Natural killer cell (primary cell): ENCODE data around the gene SHROOM2. TPM values are rescaled to one million over a fixed set of nuclear protein-coding genes. Genes with fewer than 3 reads are reported as not detected.

ENCODE experiments used
- ATAC-seq, 3 donors: fragments of 150-1000 bp in 2 of 3; fragments of 200-7000 bp in 1 of 3; cut with Tn5 transposase; 1 replicate in 1 of 3; 2 replicates in 2 of 3; pipeline ENCODE4 v1.10.0; 2021; ENCODE audit warnings: mild to moderate bottlenecking in 2 of 3, moderate library complexity in 2 of 3
- DNase-seq, 2 donors: peaks; one replicate each; pipeline versions ENCODE4 v3.0.0 to v3.0.0-alpha.2; 2013 to 2021; ENCODE audit warnings: mixed read lengths in 1 of 2
- H3K27ac ChIP-seq: one replicate; pipeline ENCODE4 v1.5.1; 2013; ENCODE audit warnings: mild to moderate bottlenecking, low read length
- H3K27me3 ChIP-seq: one replicate; pipeline ENCODE4 v1.6.1; 2013; ENCODE audit warnings: low read length; ENCODE audit not compliant: control insufficient read depth, insufficient read depth
- H3K36me3 ChIP-seq: one replicate; pipeline ENCODE4 v1.6.1; 2013; ENCODE audit warnings: low read length; ENCODE audit not compliant: control insufficient read depth, insufficient read depth
- H3K4me1 ChIP-seq: one replicate; pipeline ENCODE4 v1.6.1; 2013; ENCODE audit warnings: low read length; ENCODE audit not compliant: control insufficient read depth, insufficient read depth
- H3K4me3 ChIP-seq: one replicate; pipeline ENCODE4 v1.5.1; 2013; ENCODE audit warnings: low read length
- H3K9me3 ChIP-seq: one replicate; pipeline ENCODE4 v1.6.1; 2013; ENCODE audit warnings: low read length; ENCODE audit not compliant: control insufficient read depth, insufficient read depth
- H3K27ac Mint-ChIP-seq, 2 donors: one replicate each; pipeline ENCODE4 v1.8.0; 2022; ENCODE audit warnings: mild to moderate bottlenecking in 2 of 2, mixed read lengths in 2 of 2, moderate library complexity in 1 of 2
- H3K27me3 Mint-ChIP-seq, 2 donors: one replicate each; pipeline ENCODE4 v1.8.0; 2022; ENCODE audit warnings: low read depth in 2 of 2, mixed read lengths in 2 of 2
- H3K36me3 Mint-ChIP-seq: one replicate; pipeline ENCODE4 v1.8.0; 2022; ENCODE audit warnings: mixed read lengths
- H3K4me1 Mint-ChIP-seq, 2 donors: one replicate each; pipeline ENCODE4 v1.8.0; 2022; ENCODE audit warnings: mixed read lengths in 2 of 2
- H3K4me3 Mint-ChIP-seq: one replicate; pipeline ENCODE4 v1.8.0; 2022; ENCODE audit warnings: mild to moderate bottlenecking, moderate library complexity, mixed read lengths
- H3K9me3 Mint-ChIP-seq, 2 donors: one replicate each; pipeline ENCODE4 v1.8.0; 2022; ENCODE audit warnings: mixed read lengths in 2 of 2
- CTCF ChIP-seq: fragments of 200-600 bp; IDR thresholded peaks from one replicate; pipeline ENCODE4 v1.8.0; 2022; ENCODE audit warnings: antibody characterized with exemption
- WGBS: methylation state at CpG from one replicate; pipeline ENCODE4 v1.1.7; 2013; ENCODE audit warnings: missing lambda C conversion rate; ENCODE audit not compliant: insufficient coverage; 5-methylcytosine and 5-hydroxymethylcytosine counted together
- intact Hi-C: fragments of 100-400 bp; cut with micrococcal nuclease; formaldehyde crosslinking; loops from one replicate; pipeline ENCODE4 v1.14.2; 2022
- total RNA-seq, 4 donors: library from RNA; stranded (reverse); fragments of 120-200 nt in 1 of 4; gene quantifications; one replicate each; pipeline versions ENCODE4 v1.2.3 to v1.2.4, GENCODE V29; 2013 to 2022

Gene SHROOM2
- total RNA-seq, 3 donors from 2014 or later (not counting 1 experiment from before 2014, with no cell fraction given): not detected

- Mint-ChIP-seq H3K27ac (no peak overlapping the region), H3K27me3 (peaks cover 0 to 2% of the 10 kb centered on the region in 2 donors), H3K4me3 (no peak overlapping the region), H3K9me3 (no peaks in the 10 kb centered on the region), H3K4me1 (no peaks in the 10 kb centered on the region), H3K36me3 (no peaks in the 10 kb centered on the region)
- Histone ChIP-seq H3K9me3 (no peaks in the 10 kb centered on the region), H3K4me1 (no peaks in the 10 kb centered on the region), H3K27me3 (no peaks in the 10 kb centered on the region), H3K4me3 (no peak overlapping the region), H3K36me3 (no peaks in the 10 kb centered on the region), H3K27ac (no peak overlapping the region)
- ATAC-seq (peak in 1 of 3 donors; percentile 28), DNase-seq (peak in 1 of 2 donors; percentile 52)
- WGBS: 68% methylated on average over 8 of the region's 8 CpGs
- intact Hi-C loops: loop anchor here (5.0 to 10.0 kb wide), 2 partner anchors 110 to 1243 kb away; no protein-coding TSS in a partner anchor
- TF ChIP-seq CTCF: no peak
Observed at GRCh38 chrX:9997524-9997923, 211.3 kb downstream of the SHROOM2 start.

Other genes with a start within 250 kb of the SHROOM2 start
- not detected for gene GPR143, start 20.6 kb upstream of the SHROOM2 start, total RNA-seq
- not detected for gene CLDN34, start 180.9 kb downstream of the SHROOM2 start, total RNA-seq